GM12878 (cell line): ENCODE measurements around the gene BATF. TPM values are rescaled to one million over a fixed set of nuclear protein-coding genes. Genes with fewer than 3 reads are reported as not detected.

Source experiments
- ATAC-seq: fragments of 200-7000 bp; cut with Tn5 transposase; 3 replicates; pipeline ENCODE4 v1.9.1; 2020; ENCODE audit warnings: mild to moderate bottlenecking, moderate library complexity
- BruUV-seq: library from RNA; stranded (reverse); fragments of 400-500 nt; replicated peaks from 2 replicates; lab custom pipeline; 2021; lab: Mats Ljungman, UMichigan
- CTCF ChIA-PET: fragments of 300-600 bp; sonication (Branson Sonifier 250); formaldehyde crosslinking; extraction: SDS; loops from one replicate; lab custom pipeline; 2021; ENCODE audit warnings: inconsistent platforms; lab: Yijun Ruan, JAX
- POLR2A ChIA-PET: fragments of 350-600 bp; formaldehyde crosslinking; extraction: SDS; loops from one replicate; lab custom pipeline; 2021; ENCODE audit warnings: inconsistent platforms; lab: Charles Lee
- RAD21 ChIA-PET: fragments of 300-600 bp; sonication (Branson Sonifier 250); formaldehyde crosslinking; loops from one replicate; lab custom pipeline; 2023; ENCODE audit warnings: antibody characterized with exemption; ENCODE audit not compliant: unreplicated experiment; lab: Charles Lee
- SMC1A ChIA-PET: fragments of 300-600 bp; sonication (Branson Sonifier 250); formaldehyde crosslinking; loops from one replicate; lab custom pipeline; 2023; ENCODE audit not compliant: unreplicated experiment, uncharacterized antibody; lab: Charles Lee
- DNase-seq: peaks from one replicate; pipeline ENCODE4 v3.0.0-alpha.2; 2011; ENCODE audit warnings: low read depth, low spot score
- FAIRE-seq: peaks from 3 replicates; lab custom pipeline; 2011; peaks lifted over from hg19 to GRCh38; lab: Jason Lieb, UNC
- H2AFZ ChIP-seq: 2 replicates; pipeline ENCODE4 v1.6.0; 2011; ENCODE audit warnings: low read depth, low read length, control low read depth; ENCODE audit not compliant: control insufficient read depth
- H3K27ac ChIP-seq: 2 replicates; pipeline ENCODE4 v1.5.1; 2011; ENCODE audit warnings: control low read depth; ENCODE audit not compliant: control insufficient read depth, insufficient read depth
- H3K27me3 ChIP-seq, 2 experiments: replicated peaks in 1 of 2; 2 replicates each; pipeline versions ENCODE4 v1.6.0 to v1.6.1; 2011; ENCODE audit warnings: low read length in 1 of 2; ENCODE audit not compliant: control insufficient read depth in 2 of 2, insufficient read depth in 2 of 2
- H3K36me3 ChIP-seq, 2 experiments: 2 replicates each; pipeline ENCODE4 v1.5.1; 2011; ENCODE audit warnings: low read length in 1 of 2; ENCODE audit not compliant: control insufficient read depth in 2 of 2, insufficient read depth in 2 of 2
- H3K4me1 ChIP-seq: 2 replicates; pipeline ENCODE4 v1.6.1; 2011; ENCODE audit warnings: mild to moderate bottlenecking, low read length, moderate library complexity, mixed read lengths; ENCODE audit not compliant: control insufficient read depth, insufficient read depth
- H3K4me2 ChIP-seq: 2 replicates; pipeline ENCODE4 v1.6.0; 2011; ENCODE audit warnings: control low read depth; ENCODE audit not compliant: control insufficient read depth, insufficient read depth
- H3K4me3 ChIP-seq: fragments of 200-600 bp; sonication (generic); 2 replicates; pipeline ENCODE4 v1.5.1; 2016
- H3K79me2 ChIP-seq: 2 replicates; pipeline ENCODE4 v1.6.0; 2011; ENCODE audit warnings: low read length; ENCODE audit not compliant: control insufficient read depth, insufficient read depth
- H3K9ac ChIP-seq: 2 replicates; pipeline ENCODE4 v1.8.0; 2011; ENCODE audit warnings: low read length, control low read depth, mixed read lengths; ENCODE audit not compliant: control insufficient read depth, insufficient read depth
- H3K9me3 ChIP-seq: replicated peaks from 3 replicates; pipeline ENCODE4 v1.5.1; 2011; ENCODE audit warnings: mild to moderate bottlenecking, low read length; ENCODE audit not compliant: control insufficient read depth, insufficient read depth
- H4K20me1 ChIP-seq: 2 replicates; pipeline ENCODE4 v1.6.0; 2011; ENCODE audit not compliant: control insufficient read depth, insufficient read depth
- CEBPB ChIP-seq, 2 experiments: fragments of 150-350 bp in 1 of 2; IDR thresholded peaks; 2 replicates each; pipeline ENCODE4 v1.6.1; 2012 to 2014; ENCODE audit warnings: low read depth in 2 of 2, low read length in 2 of 2, borderline replicate concordance in 1 of 2, inconsistent platforms in 1 of 2
- ELK1 ChIP-seq: IDR thresholded peaks from 2 replicates; pipeline ENCODE4 v1.6.1; 2012; ENCODE audit warnings: low read depth, low read length, improper control_type of control experiment
- HDGF ChIP-seq: fragments of 450-650 bp; IDR thresholded peaks from 2 replicates; pipeline ENCODE4 v1.6.1; 2016; ENCODE audit warnings: antibody characterized with exemption
- IRF4 ChIP-seq: IDR thresholded peaks from 2 replicates; pipeline ENCODE4 v1.6.1; 2011; ENCODE audit warnings: low read depth, low read length
- MAX ChIP-seq: IDR thresholded peaks from 2 replicates; pipeline ENCODE4 v1.6.1; 2012; ENCODE audit warnings: low read depth, low read length, improper control_type of control experiment
- MYC ChIP-seq: IDR thresholded peaks from 2 replicates; pipeline ENCODE4 v1.6.1; 2011; ENCODE audit warnings: mild to moderate bottlenecking, low read length, moderate library complexity, inconsistent platforms; ENCODE audit not compliant: insufficient read depth, insufficient replicate concordance, insufficient read length, severe bottlenecking
- NBN ChIP-seq: fragments of 450-650 bp; IDR thresholded peaks from 2 replicates; pipeline ENCODE4 v1.6.1; 2016
- NR2C1 ChIP-seq: fragments of 450-650 bp; IDR thresholded peaks from 2 replicates; pipeline ENCODE4 v1.6.1; 2017; ENCODE audit warnings: antibody characterized with exemption, mild to moderate bottlenecking, moderate library complexity
- POLR2A ChIP-seq: IDR thresholded peaks from 2 replicates; pipeline ENCODE4 v1.6.1; 2011; ENCODE audit warnings: low read depth, mild to moderate bottlenecking, low read length
- POU2F2 ChIP-seq: IDR thresholded peaks from 3 replicates; pipeline ENCODE4 v1.6.1; 2011; ENCODE audit warnings: low read depth, mild to moderate bottlenecking, low read length, borderline replicate concordance
- RBBP5 ChIP-seq: fragments of 200-600 bp; sonication (generic); conservative IDR thresholded peaks from 2 replicates; pipeline ENCODE4 v1.6.1; 2016
- SIX5 ChIP-seq: IDR thresholded peaks from 2 replicates; pipeline ENCODE4 v1.6.1; 2011; ENCODE audit warnings: mild to moderate bottlenecking, low read depth, low read length, moderate library complexity; ENCODE audit not compliant: severe bottlenecking
- SMC3 ChIP-seq: IDR thresholded peaks from 2 replicates; pipeline ENCODE4 v1.6.1; 2011; ENCODE audit warnings: low read length, improper control_type of control experiment, borderline replicate concordance
- ZNF622 ChIP-seq: fragments of 450-650 bp; IDR thresholded peaks from 2 replicates; pipeline ENCODE4 v1.6.1; 2017; ENCODE audit warnings: mild to moderate bottlenecking, inconsistent platforms
- WGBS: methylation state at CpG from one replicate; pipeline ENCODE4 v1.1.6; 2016; ENCODE audit warnings: low lambda C conversion rate; ENCODE audit not compliant: insufficient replicate concordance, insufficient coverage; ENCODE audit errors: missing lambda C conversion rate; 5-methylcytosine and 5-hydroxymethylcytosine counted together
- in situ Hi-C: fragments of 300-500 bp; cut with MboI; formaldehyde crosslinking; loops from 9 replicates; pipeline ENCODE4 v1.14.3; 2018; ENCODE audit warnings: mixed read lengths
- intact Hi-C: fragments of 100-400 bp; cut with micrococcal nuclease; formaldehyde crosslinking; loops from one replicate; pipeline ENCODE4 v1.14.2; 2022; ENCODE audit not compliant: unreplicated experiment
- polyA plus RNA-seq, 11 experiments: library from polyadenylated mRNA; depleted of rRNA in 4 of 11; unstranded in 6 of 11; stranded (reverse) in 5 of 11; fragments of >200 nt; fragmentation: Nextera tagmentation in 4 of 11; fragmentation: Illumina TruSeq in 1 of 11; extraction: Ambion mirVana in 4 of 11; extraction: Trizol in 1 of 11; gene quantifications; 1 replicate in 1 of 11; 2 replicates in 10 of 11; pipeline versions ENCODE4 v1.2.1 to v1.2.3, GENCODE V29; 2011 to 2016; ENCODE audit warnings: inconsistent platforms in 2 of 11, missing spikeins in 2 of 11, low read depth in 1 of 11
- total RNA-seq, 4 experiments: library from RNA; depleted of rRNA in 3 of 4; stranded (reverse); fragments of >200 nt in 3 of 4; fragmentation: Illumina TruSeq in 1 of 4; extraction: Trizol in 1 of 4; gene quantifications; 2 replicates each; pipeline versions ENCODE4 v1.2.1 to v1.2.3, GENCODE V29; 2013 to 2021
- TF ChIP-seq, protein P1 (sequence below): fragments of 450-650 bp; IDR thresholded peaks from 2 replicates; pipeline ENCODE4 v1.6.1; 2016; ENCODE audit warnings: mild to moderate bottlenecking, moderate library complexity, borderline replicate concordance
- TF ChIP-seq, protein P2 (sequence below): fragments of 450-650 bp; IDR thresholded peaks from 2 replicates; pipeline ENCODE4 v1.6.1; 2016; ENCODE audit warnings: mild to moderate bottlenecking

Gene BATF
- total and polyA plus RNA-seq, 10 of the 15 experiments (the other 5 are each of a cell fraction or from before 2014, with no cell fraction given): 10.0 to 154 (median 103) TPM

DNA sequence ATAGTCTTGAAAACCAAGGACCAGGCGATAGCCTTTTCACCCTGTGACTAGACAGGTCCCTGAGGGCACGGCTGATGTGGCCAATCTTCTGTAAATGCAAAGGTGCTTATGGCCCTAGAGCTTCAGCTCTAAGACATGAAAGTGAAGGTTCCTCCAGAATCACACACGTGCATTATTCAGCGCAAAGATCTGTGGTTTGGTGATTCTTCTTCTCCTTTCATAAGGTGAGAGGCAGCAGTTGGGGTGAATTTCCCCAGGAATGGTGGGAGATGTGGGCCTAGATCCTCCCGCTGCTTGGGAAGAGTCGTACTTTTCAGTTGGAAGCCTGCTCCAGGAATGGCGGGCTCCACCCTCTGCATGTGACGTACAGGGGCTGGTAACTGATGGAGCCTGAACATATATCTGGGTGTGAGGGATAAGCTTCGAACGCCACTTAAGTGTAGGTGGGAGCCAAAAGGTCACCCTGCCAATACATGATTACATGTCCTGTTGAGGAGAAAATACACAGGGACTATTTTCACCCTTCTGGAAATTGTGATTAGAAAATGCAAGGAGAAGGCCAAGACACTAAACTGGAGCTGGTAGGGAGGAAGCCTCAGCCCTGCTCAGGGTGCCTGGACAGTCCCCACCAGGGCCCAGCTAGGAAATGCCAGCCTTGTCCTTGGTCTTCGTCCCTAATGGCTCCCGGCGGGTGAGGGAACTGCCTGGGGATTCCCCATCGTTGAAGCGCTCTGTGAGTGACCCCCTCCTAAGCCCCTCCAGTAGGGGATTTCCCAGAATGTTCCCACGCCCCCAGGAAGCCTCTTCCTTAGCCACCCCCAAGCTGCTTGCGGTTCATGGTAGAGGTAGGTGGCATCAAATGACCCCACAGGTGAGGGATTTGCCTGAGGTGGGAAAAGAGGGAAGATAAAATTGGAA lies 17.6 kb downstream of the BATF start:
- RAD21 ChIA-PET: interaction anchor here (0.7 to 15.4 kb wide), 12 partner anchors 9 to 121 kb away, joined by 3 to 419 read pairs (median 7); partner anchors contain the start of genes BATF, ERG28 and TTLL5
- WGBS: 3% methylated on average over 17 of the region's 17 CpGs
- Histone ChIP-seq H3K27me3 (no peaks in the 10 kb centered on the region), H3K36me3 (peaks cover 0 to 28% of the 10 kb centered on the region in 2 experiments; a peak in 3 of 4 replicates), H3K9ac (peak overlapping the region; percentile 68), H3K4me2 (peak overlapping the region; percentile 98), H2AFZ (peak overlapping the region; percentile 61), H3K9me3 (no peaks in the 10 kb centered on the region), H3K4me3 (peak overlapping the region; percentile 19; the same call in 1 of the 2 replicates), H3K4me1 (peaks cover 58% of the 10 kb centered on the region), H3K79me2 (peaks cover 87% of the 10 kb centered on the region), H4K20me1 (no peaks in the 10 kb centered on the region), H3K27ac (peak overlapping the region; percentile 96)
- FAIRE-seq (peak; percentile 88), ATAC-seq (peak; percentile 78), DNase-seq (no peak)
- intact Hi-C loops (loop anchor here (1.0 to 10.0 kb wide), 4 partner anchors 9 to 45 kb away; partner anchors contain the start of gene BATF), in situ Hi-C loops (loop anchor here (25.0 kb wide), 1 partner anchor 1778 kb away; a partner anchor contains a TSS)
- SMC1A ChIA-PET: interaction anchor here (0.7 to 12.1 kb wide), 16 partner anchors 13 to 478 kb away, joined by 3 to 487 read pairs (median 5); partner anchors contain the start of gene BATF
- BruUV-seq: no TSS peak
- CTCF ChIA-PET: interaction anchor here (0.8 to 25.9 kb wide), 14 partner anchors 9 to 367 kb away, joined by 3 to 481 read pairs (median 4); partner anchors contain the start of gene BATF
- POLR2A ChIA-PET: interaction anchor here (0.7 to 6.1 kb wide), 9 partner anchors 10 to 45 kb away, joined by 3 to 262 read pairs (median 4); partner anchors contain the start of gene BATF
- TF ChIP-seq, protein P1, sequence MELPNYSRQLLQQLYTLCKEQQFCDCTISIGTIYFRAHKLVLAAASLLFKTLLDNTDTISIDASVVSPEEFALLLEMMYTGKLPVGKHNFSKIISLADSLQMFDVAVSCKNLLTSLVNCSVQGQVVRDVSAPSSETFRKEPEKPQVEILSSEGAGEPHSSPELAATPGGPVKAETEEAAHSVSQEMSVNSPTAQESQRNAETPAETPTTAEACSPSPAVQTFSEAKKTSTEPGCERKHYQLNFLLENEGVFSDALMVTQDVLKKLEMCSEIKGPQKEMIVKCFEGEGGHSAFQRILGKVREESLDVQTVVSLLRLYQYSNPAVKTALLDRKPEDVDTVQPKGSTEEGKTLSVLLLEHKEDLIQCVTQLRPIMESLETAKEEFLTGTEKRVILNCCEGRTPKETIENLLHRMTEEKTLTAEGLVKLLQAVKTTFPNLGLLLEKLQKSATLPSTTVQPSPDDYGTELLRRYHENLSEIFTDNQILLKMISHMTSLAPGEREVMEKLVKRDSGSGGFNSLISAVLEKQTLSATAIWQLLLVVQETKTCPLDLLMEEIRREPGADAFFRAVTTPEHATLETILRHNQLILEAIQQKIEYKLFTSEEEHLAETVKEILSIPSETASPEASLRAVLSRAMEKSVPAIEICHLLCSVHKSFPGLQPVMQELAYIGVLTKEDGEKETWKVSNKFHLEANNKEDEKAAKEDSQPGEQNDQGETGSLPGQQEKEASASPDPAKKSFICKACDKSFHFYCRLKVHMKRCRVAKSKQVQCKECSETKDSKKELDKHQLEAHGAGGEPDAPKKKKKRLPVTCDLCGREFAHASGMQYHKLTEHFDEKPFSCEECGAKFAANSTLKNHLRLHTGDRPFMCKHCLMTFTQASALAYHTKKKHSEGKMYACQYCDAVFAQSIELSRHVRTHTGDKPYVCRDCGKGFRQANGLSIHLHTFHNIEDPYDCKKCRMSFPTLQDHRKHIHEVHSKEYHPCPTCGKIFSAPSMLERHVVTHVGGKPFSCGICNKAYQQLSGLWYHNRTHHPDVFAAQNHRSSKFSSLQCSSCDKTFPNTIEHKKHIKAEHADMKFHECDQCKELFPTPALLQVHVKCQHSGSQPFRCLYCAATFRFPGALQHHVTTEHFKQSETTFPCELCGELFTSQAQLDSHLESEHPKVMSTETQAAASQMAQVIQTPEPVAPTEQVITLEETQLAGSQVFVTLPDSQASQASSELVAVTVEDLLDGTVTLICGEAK: no peak
- TF ChIP-seq ZNF622 (no peak), HDGF (no peak), RBBP5 (no peak), SIX5 (no peak), MYC (no peak), MAX (peak; percentile 65; the same call in 1 of the 2 replicates), ELK1 (no peak), CEBPB (IDR thresholded peaks at IDR 0.05; ENCODE audit: borderline replicate concordance in 1 of 2, low read depth in 2 of 2, low read length in 2 of 2) (no peak), POLR2A (peak; percentile 46), SMC3 (no peak), IRF4 (no peak), NBN (0 out of 2 replicates have a peak, but pooled peaks have one; percentile 31), POU2F2 (peak; percentile 81; the same call in 1 of the 3 replicates), NR2C1 (no peak)
- TF ChIP-seq, protein P2, sequence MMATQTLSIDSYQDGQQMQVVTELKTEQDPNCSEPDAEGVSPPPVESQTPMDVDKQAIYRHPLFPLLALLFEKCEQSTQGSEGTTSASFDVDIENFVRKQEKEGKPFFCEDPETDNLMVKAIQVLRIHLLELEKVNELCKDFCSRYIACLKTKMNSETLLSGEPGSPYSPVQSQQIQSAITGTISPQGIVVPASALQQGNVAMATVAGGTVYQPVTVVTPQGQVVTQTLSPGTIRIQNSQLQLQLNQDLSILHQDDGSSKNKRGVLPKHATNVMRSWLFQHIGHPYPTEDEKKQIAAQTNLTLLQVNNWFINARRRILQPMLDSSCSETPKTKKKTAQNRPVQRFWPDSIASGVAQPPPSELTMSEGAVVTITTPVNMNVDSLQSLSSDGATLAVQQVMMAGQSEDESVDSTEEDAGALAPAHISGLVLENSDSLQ: no peak
